ENCODE results near the gene TMEM151A.
A peak's percentile ranks its signal among the peaks of the same experiment; 100 is the strongest.

Gene TMEM151A

GRCh38 chr11:66291706-66292542 lies at the start of gene TMEM151A:
TSS of gene TMEM151A (plus strand) at chr11:66291894. CDS start at chr11:66292014, 120 bp downstream.
- H3K9me3 ChIP-seq (replicated peaks; ENCODE audit: insufficient read depth, low read length) = no peaks in the 10 kb centered on the region
- H3K27ac ChIP-seq (ENCODE audit: low read length) = no peak within 1 kb of the TSS
- no peaks in the 10 kb centered on the region for H4K20me1 ChIP-seq (ENCODE audit: insufficient read depth, low read length)
- no peak within 1 kb of the TSS for H2AFZ ChIP-seq (ENCODE audit: low read length)
- no peak within 1 kb of the TSS for H3K4me3 ChIP-seq (ENCODE audit: low read length)
- H3K4me1 ChIP-seq (ENCODE audit: low read length) = peaks cover 15% of the 10 kb centered on the region
- H3K27me3 ChIP-seq (replicated peaks; ENCODE audit: insufficient read depth, low read length) = peaks cover 51% of the 10 kb centered on the region
- no peak for DNase-seq
- TF ChIP-seq EZH2 (optimal IDR thresholded peaks at IDR 0.05; ENCODE audit: low read depth, low read length) (no peak), EZH2phosphoT487 (IDR thresholded peaks at IDR 0.05; ENCODE audit: low read length) (no peak)
- TF ChIP-seq, protein P1, sequence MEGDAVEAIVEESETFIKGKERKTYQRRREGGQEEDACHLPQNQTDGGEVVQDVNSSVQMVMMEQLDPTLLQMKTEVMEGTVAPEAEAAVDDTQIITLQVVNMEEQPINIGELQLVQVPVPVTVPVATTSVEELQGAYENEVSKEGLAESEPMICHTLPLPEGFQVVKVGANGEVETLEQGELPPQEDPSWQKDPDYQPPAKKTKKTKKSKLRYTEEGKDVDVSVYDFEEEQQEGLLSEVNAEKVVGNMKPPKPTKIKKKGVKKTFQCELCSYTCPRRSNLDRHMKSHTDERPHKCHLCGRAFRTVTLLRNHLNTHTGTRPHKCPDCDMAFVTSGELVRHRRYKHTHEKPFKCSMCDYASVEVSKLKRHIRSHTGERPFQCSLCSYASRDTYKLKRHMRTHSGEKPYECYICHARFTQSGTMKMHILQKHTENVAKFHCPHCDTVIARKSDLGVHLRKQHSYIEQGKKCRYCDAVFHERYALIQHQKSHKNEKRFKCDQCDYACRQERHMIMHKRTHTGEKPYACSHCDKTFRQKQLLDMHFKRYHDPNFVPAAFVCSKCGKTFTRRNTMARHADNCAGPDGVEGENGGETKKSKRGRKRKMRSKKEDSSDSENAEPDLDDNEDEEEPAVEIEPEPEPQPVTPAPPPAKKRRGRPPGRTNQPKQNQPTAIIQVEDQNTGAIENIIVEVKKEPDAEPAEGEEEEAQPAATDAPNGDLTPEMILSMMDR (IDR thresholded peaks at IDR 0.05; ENCODE audit: low read length) = no peak
- peaks cover 13% of the 10 kb centered on the region for H3K79me2 ChIP-seq (ENCODE audit: low read length)
- H3F3A ChIP-seq (ENCODE audit: insufficient read depth, low read length) = peaks cover 7% of the 10 kb centered on the region
- H3K4me2 ChIP-seq (ENCODE audit: low read depth, low read length) = peak within 1 kb of the TSS; percentile 12; the same call in 1 of the 2 replicates
- no peaks in the 10 kb centered on the region for H3K9me2 ChIP-seq (replicated peaks; ENCODE audit: insufficient read depth, low read length)
- no peaks in the 10 kb centered on the region for H3K36me3 ChIP-seq (replicated peaks; ENCODE audit: insufficient read depth, low read length)
- H3K9ac ChIP-seq (ENCODE audit: low read length) = no peak within 1 kb of the TSS

DNA sequence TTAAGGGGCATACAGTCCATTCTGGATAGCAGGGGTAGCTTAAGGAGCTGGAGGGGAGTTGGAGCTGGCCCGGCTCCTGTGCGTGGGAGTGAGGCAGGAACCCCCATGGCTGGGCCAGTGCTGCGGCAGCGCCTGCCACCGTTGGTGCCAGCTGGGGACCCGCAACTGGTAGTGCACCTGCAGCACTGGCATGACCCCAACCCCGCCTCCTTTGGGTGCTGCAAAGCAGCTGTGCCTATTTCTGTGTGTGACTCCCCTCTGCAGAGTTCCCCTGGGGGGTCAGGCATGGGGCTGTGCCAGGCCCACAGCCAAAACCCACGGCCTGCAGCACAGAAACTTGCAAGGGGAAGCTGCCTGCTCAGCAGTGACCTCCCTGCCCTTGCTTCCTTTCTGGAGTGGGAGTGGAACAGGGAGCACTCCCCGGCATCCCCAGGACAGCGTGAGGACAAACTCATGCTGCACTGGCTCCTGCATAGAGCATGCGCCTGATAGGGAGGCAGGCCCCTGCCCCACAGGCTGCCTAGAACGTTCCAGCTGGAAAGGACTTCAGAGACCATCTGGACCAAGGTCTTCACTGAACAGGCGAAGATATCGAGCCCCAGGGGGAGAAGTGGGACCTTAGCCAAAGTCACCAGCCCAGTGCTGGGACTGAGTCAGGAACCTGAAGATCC lies 49.5 kb upstream of the TMEM151A start:
- no peak for DNase-seq
- Histone ChIP-seq H3K27me3 (replicated peaks; ENCODE audit: insufficient read depth, low read length) (no peaks in the 10 kb centered on the region), H3K9me2 (replicated peaks; ENCODE audit: insufficient read depth, low read length) (no peaks in the 10 kb centered on the region), H3K9me3 (replicated peaks; ENCODE audit: insufficient read depth, low read length) (no peaks in the 10 kb centered on the region), H2AFZ (ENCODE audit: low read length) (no peak overlapping the region), H3K9ac (ENCODE audit: low read length) (no peak overlapping the region), H3K36me3 (replicated peaks; ENCODE audit: insufficient read depth, low read length) (no peaks in the 10 kb centered on the region), H3F3A (ENCODE audit: insufficient read depth, low read length) (no peaks in the 10 kb centered on the region), H3K27ac (ENCODE audit: low read length) (no peak overlapping the region), H3K4me1 (ENCODE audit: low read length) (no peaks in the 10 kb centered on the region), H3K4me2 (ENCODE audit: low read depth, low read length) (no peak overlapping the region), H4K20me1 (ENCODE audit: insufficient read depth, low read length) (no peaks in the 10 kb centered on the region), H3K4me3 (ENCODE audit: low read length) (no peak overlapping the region), H3K79me2 (ENCODE audit: low read length) (no peaks in the 10 kb centered on the region)
- TF ChIP-seq EZH2phosphoT487 (IDR thresholded peaks at IDR 0.05; ENCODE audit: low read length) = no peak
- TF ChIP-seq, protein P1 (IDR thresholded peaks at IDR 0.05; ENCODE audit: low read length) = no peak
- TF ChIP-seq EZH2 (optimal IDR thresholded peaks at IDR 0.05; ENCODE audit: low read depth, low read length) = no peak

- no peak overlapping the region for H3K27ac ChIP-seq (ENCODE audit: low read length)
Measured at GRCh38 chr11:66243782-66244535, 47.7 kb upstream of the TMEM151A start.

More at GRCh38 chr11:66243782-66244535, 47.7 kb upstream of the TMEM151A start:
- Histone ChIP-seq H3K9ac (ENCODE audit: low read length) (no peak overlapping the region), H3K4me2 (ENCODE audit: low read depth, low read length) (no peak overlapping the region), H2AFZ (ENCODE audit: low read length) (no peak overlapping the region), H3K9me2 (replicated peaks; ENCODE audit: insufficient read depth, low read length) (no peaks in the 10 kb centered on the region), H4K20me1 (ENCODE audit: insufficient read depth, low read length) (no peaks in the 10 kb centered on the region), H3K27me3 (replicated peaks; ENCODE audit: insufficient read depth, low read length) (no peaks in the 10 kb centered on the region), H3K4me1 (ENCODE audit: low read length) (no peaks in the 10 kb centered on the region), H3K79me2 (ENCODE audit: low read length) (no peaks in the 10 kb centered on the region), H3K36me3 (replicated peaks; ENCODE audit: insufficient read depth, low read length) (no peaks in the 10 kb centered on the region), H3F3A (ENCODE audit: insufficient read depth, low read length) (no peaks in the 10 kb centered on the region), H3K4me3 (ENCODE audit: low read length) (no peak overlapping the region), H3K9me3 (replicated peaks; ENCODE audit: insufficient read depth, low read length) (no peaks in the 10 kb centered on the region)
- TF ChIP-seq EZH2 (optimal IDR thresholded peaks at IDR 0.05; ENCODE audit: low read depth, low read length) (no peak), EZH2phosphoT487 (IDR thresholded peaks at IDR 0.05; ENCODE audit: low read length) (no peak)
- TF ChIP-seq, protein P1 (IDR thresholded peaks at IDR 0.05; ENCODE audit: low read length) = no peak
- no peak for DNase-seq
